GM12878 (cell line): ENCODE results near the gene NCKAP5. TPM values are rescaled to one million over a fixed set of nuclear protein-coding genes. Genes with fewer than 3 reads are reported as not detected.
A peak's percentile ranks its signal among the peaks of the same experiment; 100 is the strongest.

Experiments
- E2F8 ChIP-seq: fragments of 450-650 bp; IDR thresholded peaks from 2 replicates; pipeline ENCODE4 v1.6.1; 2018; ENCODE audit warnings: mild to moderate bottlenecking, low read depth, moderate library complexity; ENCODE audit not compliant: partially characterized antibody
- EP300 ChIP-seq, 2 experiments: fragments of 150-350 bp in 1 of 2; IDR thresholded peaks; 2 replicates each; pipeline ENCODE4 v1.6.1; 2011 to 2012; ENCODE audit warnings: low read depth in 2 of 2, low read length in 2 of 2, borderline replicate concordance in 1 of 2, improper control_type of control experiment in 1 of 2, inconsistent platforms in 1 of 2; ENCODE audit not compliant: control insufficient read depth in 1 of 2
- IKZF2 ChIP-seq, 2 experiments: fragments of 450-650 bp; IDR thresholded peaks; 2 replicates each; pipeline ENCODE4 v1.6.1; 2017; ENCODE audit warnings: mild to moderate bottlenecking in 2 of 2, moderate library complexity in 2 of 2
- IRF3 ChIP-seq: fragments of 450-650 bp; IDR thresholded peaks from 2 replicates; pipeline ENCODE4 v1.6.1; 2014; ENCODE audit warnings: mild to moderate bottlenecking
- KDM1A ChIP-seq: fragments of 200-600 bp; sonication (generic); IDR thresholded peaks from 2 replicates; pipeline ENCODE4 v1.6.1; 2016; ENCODE audit warnings: borderline replicate concordance
- MTA2 ChIP-seq: fragments of 450-650 bp; IDR thresholded peaks from 2 replicates; pipeline ENCODE4 v1.6.1; 2016; ENCODE audit warnings: low read depth, mild to moderate bottlenecking, moderate library complexity
- PKNOX1 ChIP-seq: fragments of 450-650 bp; IDR thresholded peaks from 2 replicates; pipeline ENCODE4 v1.6.1; 2016; ENCODE audit warnings: mild to moderate bottlenecking
- RELA ChIP-seq: fragments of 450-650 bp; IDR thresholded peaks from 2 replicates; pipeline ENCODE4 v1.8.0; 2014; ENCODE audit warnings: borderline replicate concordance; ENCODE audit not compliant: partially characterized antibody
- SMAD1 ChIP-seq: fragments of 450-650 bp; IDR thresholded peaks from 2 replicates; pipeline ENCODE4 v1.6.1; 2018; ENCODE audit warnings: mild to moderate bottlenecking, low read depth; ENCODE audit not compliant: partially characterized antibody
- TBL1XR1 ChIP-seq: IDR thresholded peaks from 2 replicates; pipeline ENCODE4 v1.6.1; 2012; ENCODE audit warnings: low read depth, low read length, improper control_type of control experiment
- ZNF217 ChIP-seq: fragments of 450-650 bp; IDR thresholded peaks from 2 replicates; pipeline ENCODE4 v1.6.1; 2017; ENCODE audit warnings: antibody characterized with exemption, mild to moderate bottlenecking
- ZNF274 ChIP-seq: IDR thresholded peaks from one replicate; pipeline ENCODE4 v1.8.0; 2011; ENCODE audit not compliant: insufficient read length, insufficient read depth
- ZNF384 ChIP-seq: IDR thresholded peaks from 2 replicates; pipeline ENCODE4 v1.6.1; 2012; ENCODE audit warnings: low read depth, mild to moderate bottlenecking, low read length, improper control_type of control experiment, borderline replicate concordance
- polyA plus RNA-seq, 11 experiments: library from polyadenylated mRNA; depleted of rRNA in 4 of 11; unstranded in 6 of 11; stranded (reverse) in 5 of 11; fragments of >200 nt; fragmentation: Nextera tagmentation in 4 of 11; fragmentation: Illumina TruSeq in 1 of 11; extraction: Ambion mirVana in 4 of 11; extraction: Trizol in 1 of 11; gene quantifications; 1 replicate in 1 of 11; 2 replicates in 10 of 11; pipeline versions ENCODE4 v1.2.1 to v1.2.3, GENCODE V29; 2011 to 2016; ENCODE audit warnings: inconsistent platforms in 2 of 11, missing spikeins in 2 of 11, low read depth in 1 of 11
- total RNA-seq, 4 experiments: library from RNA; depleted of rRNA in 3 of 4; stranded (reverse); fragments of >200 nt in 3 of 4; fragmentation: Illumina TruSeq in 1 of 4; extraction: Trizol in 1 of 4; gene quantifications; 2 replicates each; pipeline versions ENCODE4 v1.2.1 to v1.2.3, GENCODE V29; 2013 to 2021

Gene NCKAP5
- total and polyA plus RNA-seq, 10 of the 15 experiments (the other 5 are each of a cell fraction or from before 2014, with no cell fraction given): 0.06 to 0.44 (median 0.16) TPM

GRCh38 chr2:133142087-133142486, 426.2 kb downstream of the NCKAP5 start (continued):
- TF ChIP-seq TBL1XR1 (no peak), RELA (no peak), E2F8 (no peak), IRF3 (no peak), KDM1A (no peak), ZNF217 (no peak), EP300 (IDR thresholded peaks at IDR 0.05; ENCODE audit: borderline replicate concordance in 1 of 2, control insufficient read depth in 1 of 2, low read depth in 2 of 2, low read length in 2 of 2) (no peak), PKNOX1 (peak; percentile 53), SMAD1 (no peak), MTA2 (peak; percentile 49; the same call in 1 of the 2 replicates), ZNF384 (no peak), IKZF2 (IDR thresholded peaks at IDR 0.05) (peak in 1 of 2 experiments; percentile 28; a peak in 1 of 4 replicates), ZNF274 (no peak)
